HepG2 (cell line): ENCODE measurements around the gene CCDC122. TPM values are rescaled to one million over a fixed set of nuclear protein-coding genes. Genes with fewer than 3 reads are reported as not detected.

Experiments
- ATAC-seq: fragments of 200-7000 bp; cut with Tn5 transposase; 3 replicates; pipeline ENCODE4 v1.9.1; 2020; ENCODE audit warnings: mild to moderate bottlenecking, moderate library complexity
- BruUV-seq: library from RNA; stranded (reverse); fragments of 400-500 nt; replicated peaks from 2 replicates; lab custom pipeline; 2021; lab: Mats Ljungman, UMichigan
- CTCF ChIA-PET: fragments of 300-600 bp; formaldehyde crosslinking; extraction: SDS; loops from one replicate; lab custom pipeline; 2021; ENCODE audit warnings: low total read pairs, inconsistent platforms, low intra/inter-chr PET ratio; lab: Yijun Ruan, JAX
- POLR2A ChIA-PET: fragments of 350-600 bp; sonication (Branson Sonifier 250); formaldehyde crosslinking; loops from one replicate; lab custom pipeline; 2020; ENCODE audit warnings: antibody characterized with exemption, inconsistent platforms; lab: Yijun Ruan, JAX
- DNase-seq: peaks from one replicate; pipeline ENCODE4 v3.0.0-alpha.2; 2015; ENCODE audit warnings: low spot score
- FAIRE-seq: peaks from 3 replicates; lab custom pipeline; 2011; peaks lifted over from hg19 to GRCh38; lab: Jason Lieb, UNC
- H2AFZ ChIP-seq: one replicate; pipeline ENCODE4 v1.6.1; 2011; ENCODE audit warnings: low read length, inconsistent platforms
- H3K27ac ChIP-seq: fragments of 300-600 bp; 3 replicates; pipeline ENCODE4 v1.8.0; 2011; ENCODE audit warnings: mixed run types, mild to moderate bottlenecking, mixed read lengths, low read length, inconsistent platforms; ENCODE audit not compliant: insufficient read depth; ENCODE audit errors: extremely low read length
- H3K27me3 ChIP-seq, 2 experiments: fragments of 200-600 bp in 1 of 2; 2 replicates in 1 of 2; 3 replicates in 1 of 2; pipeline versions ENCODE4 v1.6.0 to v1.8.0; 2011; ENCODE audit warnings: low read length in 2 of 2, mild to moderate bottlenecking in 2 of 2, moderate library complexity in 2 of 2, inconsistent platforms in 1 of 2; ENCODE audit not compliant: insufficient read depth in 2 of 2, control insufficient read depth in 1 of 2
- H3K36me3 ChIP-seq, 2 experiments: fragments of 200-600 bp in 1 of 2; replicated peaks in 1 of 2; 2 replicates in 1 of 2; 3 replicates in 1 of 2; pipeline versions ENCODE4 v1.5.1 to v1.8.0; 2011; ENCODE audit warnings: low read length in 2 of 2, inconsistent platforms in 1 of 2; ENCODE audit not compliant: insufficient read depth in 2 of 2, control insufficient read depth in 1 of 2
- H3K4me1 ChIP-seq: 2 replicates; pipeline ENCODE4 v1.5.1; 2012; ENCODE audit warnings: low read length, inconsistent platforms; ENCODE audit not compliant: insufficient read depth
- H3K4me2 ChIP-seq: 2 replicates; pipeline ENCODE4 v1.6.0; 2011; ENCODE audit warnings: low read depth, low read length, inconsistent platforms
- H3K4me3 ChIP-seq, 3 experiments: fragments of 200-600 bp in 1 of 3; sonication (generic), shearing (Covaris generic) in 1 of 3; replicated peaks in 1 of 3; 2 replicates each; pipeline ENCODE4 v1.5.1; 2011 to 2016; ENCODE audit warnings: low read length in 3 of 3, inconsistent platforms in 2 of 3, low read depth in 2 of 3, mild to moderate bottlenecking in 2 of 3, control low read depth in 1 of 3, mixed read lengths in 1 of 3; ENCODE audit not compliant: insufficient read depth in 1 of 3
- H3K79me2 ChIP-seq: one replicate; pipeline ENCODE4 v1.6.1; 2011; ENCODE audit warnings: low read length, inconsistent platforms; ENCODE audit not compliant: insufficient read depth
- H3K9ac ChIP-seq: 2 replicates; pipeline ENCODE4 v1.6.0; 2011; ENCODE audit warnings: mild to moderate bottlenecking, low read depth, low read length, inconsistent platforms; ENCODE audit not compliant: insufficient read depth
- H3K9me3 ChIP-seq: 2 replicates; pipeline ENCODE4 v1.5.1; 2012; ENCODE audit warnings: mild to moderate bottlenecking, low read length
- H4K20me1 ChIP-seq: 2 replicates; pipeline ENCODE4 v1.6.0; 2011; ENCODE audit warnings: inconsistent platforms, mild to moderate bottlenecking, low read length, moderate library complexity; ENCODE audit not compliant: insufficient read depth
- CBFB ChIP-seq: sonication (generic); formaldehyde crosslinking; IDR thresholded peaks from 2 replicates; pipeline ENCODE4 v1.4.0; 2020; ENCODE audit warnings: missing genetic modification reagents
- CC2D1A ChIP-seq: sonication (generic); formaldehyde crosslinking; IDR thresholded peaks from 2 replicates; pipeline ENCODE4 v1.8.1; 2023; ENCODE audit warnings: mild to moderate bottlenecking, missing genetic modification reagents
- CREB1 ChIP-seq, 2 experiments: fragments of 450-650 bp in 1 of 2; IDR thresholded peaks; 2 replicates each; pipeline ENCODE4 v1.6.1; 2016 to 2017; ENCODE audit warnings: control low read depth in 1 of 2, mild to moderate bottlenecking in 1 of 2, missing compliant biosample characterization in 1 of 2, missing genetic modification characterization in 1 of 2
- DNMT1 ChIP-seq: sonication (generic); formaldehyde crosslinking; IDR thresholded peaks from 2 replicates; pipeline ENCODE4 v1.5.1; 2020; ENCODE audit warnings: mild to moderate bottlenecking, missing genetic modification reagents
- FOSL1 ChIP-seq: sonication (generic); formaldehyde crosslinking; IDR thresholded peaks from 2 replicates; pipeline ENCODE4 v1.9.0; 2021; ENCODE audit warnings: missing genetic modification reagents, borderline replicate concordance
- NPAS2 ChIP-seq: sonication (generic); formaldehyde crosslinking; IDR thresholded peaks from 2 replicates; pipeline ENCODE4 v1.8.0; 2022; ENCODE audit warnings: mild to moderate bottlenecking, missing genetic modification reagents, borderline replicate concordance
- NR2F6 ChIP-seq, 2 experiments: IDR thresholded peaks; 2 replicates each; pipeline ENCODE4 v1.6.1; 2016; ENCODE audit warnings: antibody characterized with exemption in 1 of 2, mild to moderate bottlenecking in 1 of 2
- SMAD1 ChIP-seq: sonication (generic); formaldehyde crosslinking; IDR thresholded peaks from 2 replicates; pipeline ENCODE4 v1.4.0; 2020; ENCODE audit warnings: missing genetic modification reagents, low read depth, mild to moderate bottlenecking, borderline replicate concordance
- SNRNP70 ChIP-seq: fragments of 200-400 bp; formaldehyde crosslinking; IDR thresholded peaks from 2 replicates; pipeline ENCODE4 v1.6.1; 2017; ENCODE audit warnings: mild to moderate bottlenecking, low read depth, low read length, moderate library complexity
- ZC3H13 ChIP-seq: sonication (generic); formaldehyde crosslinking; IDR thresholded peaks from 2 replicates; pipeline ENCODE4 v1.8.1; 2023; ENCODE audit warnings: mild to moderate bottlenecking, missing genetic modification reagents, moderate library complexity
- ZMYM2 ChIP-seq: sonication (generic); formaldehyde crosslinking; IDR thresholded peaks from 2 replicates; pipeline ENCODE4 v1.8.0; 2022; ENCODE audit warnings: mild to moderate bottlenecking, missing genetic modification reagents
- ZNF180 ChIP-seq: sonication (generic); formaldehyde crosslinking; IDR thresholded peaks from 2 replicates; pipeline ENCODE4 v1.4.0; 2020; ENCODE audit warnings: low read depth, missing genetic modification reagents, borderline replicate concordance
- ZNF34 ChIP-seq: sonication (generic); formaldehyde crosslinking; IDR thresholded peaks from 2 replicates; pipeline ENCODE4 v1.4.0; 2020; ENCODE audit warnings: mild to moderate bottlenecking, missing genetic modification reagents, borderline replicate concordance
- ZNF430 ChIP-seq: sonication (generic); formaldehyde crosslinking; IDR thresholded peaks from 2 replicates; pipeline ENCODE4 v1.9.0; 2021; ENCODE audit warnings: mild to moderate bottlenecking, missing genetic modification reagents
- ZNF460 ChIP-seq: sonication (generic); formaldehyde crosslinking; IDR thresholded peaks from 2 replicates; pipeline ENCODE4 v1.5.1; 2020; ENCODE audit warnings: missing genetic modification reagents, mild to moderate bottlenecking, borderline replicate concordance
- ZNF83 ChIP-seq: sonication (generic); formaldehyde crosslinking; IDR thresholded peaks from 2 replicates; pipeline ENCODE4 v1.4.0; 2020; ENCODE audit warnings: missing genetic modification reagents, mild to moderate bottlenecking, borderline replicate concordance
- WGBS: methylation state at CpG from one replicate; pipeline ENCODE4 v1.1.6; 2017; ENCODE audit warnings: low lambda C conversion rate; 5-methylcytosine and 5-hydroxymethylcytosine counted together
- in situ Hi-C: cut with HindIII; loops from 2 replicates; pipeline ENCODE4 v1.10.0; 2017; ENCODE audit warnings: low pct_unique_long_range_greater_than_20kb; ENCODE audit not compliant: extremely low pct_ligation_motif_present
- intact Hi-C: fragments of 100-400 bp; cut with micrococcal nuclease; formaldehyde crosslinking; loops from one replicate; pipeline ENCODE4 v1.10.0; 2022; ENCODE audit not compliant: unreplicated experiment
- polyA plus RNA-seq, 8 experiments: library from polyadenylated mRNA; depleted of rRNA in 3 of 8; stranded (reverse) in 7 of 8; unstranded in 1 of 8; fragments of >200 nt; fragmentation: Illumina TruSeq in 4 of 8; extraction: Trizol in 4 of 8; gene quantifications; 2 replicates each; pipeline versions ENCODE4 v1.2.1 to v1.2.3, GENCODE V29; 2011 to 2016; ENCODE audit warnings: low read depth in 4 of 8, missing spikeins in 1 of 8, mixed read lengths in 1 of 8; ENCODE audit not compliant: insufficient read depth in 1 of 8
- total RNA-seq, 5 experiments: library from RNA; depleted of rRNA; stranded (reverse); fragments of >200 nt; fragmentation: Illumina TruSeq; extraction: Trizol; gene quantifications; 2 replicates each; pipeline ENCODE4 v1.2.3, GENCODE V29; 2016; ENCODE audit warnings: low read depth in 1 of 5
- TF ChIP-seq, protein P1 (sequence below): IDR thresholded peaks from 2 replicates; pipeline ENCODE4 v1.6.1; 2016; ENCODE audit warnings: missing compliant biosample characterization, missing genetic modification reagents, borderline replicate concordance

CCDC122 gene
- total and polyA plus RNA-seq, 2 of the 13 experiments (the other 11 are each of a cell fraction or from before 2014, with no cell fraction given): 0.32 to 3.5 TPM

GRCh38 chr13:43799191-43799590 lies 80.3 kb downstream of the CCDC122 start:
- in situ Hi-C loops (loop anchor here (10.0 to 25.0 kb wide), 2 partner anchors 487 to 1204 kb away; no protein-coding TSS in a partner anchor), intact Hi-C loops (no loop called here)
- 0% methylated on average over 4 of the region's 4 CpGs for WGBS

DNA sequence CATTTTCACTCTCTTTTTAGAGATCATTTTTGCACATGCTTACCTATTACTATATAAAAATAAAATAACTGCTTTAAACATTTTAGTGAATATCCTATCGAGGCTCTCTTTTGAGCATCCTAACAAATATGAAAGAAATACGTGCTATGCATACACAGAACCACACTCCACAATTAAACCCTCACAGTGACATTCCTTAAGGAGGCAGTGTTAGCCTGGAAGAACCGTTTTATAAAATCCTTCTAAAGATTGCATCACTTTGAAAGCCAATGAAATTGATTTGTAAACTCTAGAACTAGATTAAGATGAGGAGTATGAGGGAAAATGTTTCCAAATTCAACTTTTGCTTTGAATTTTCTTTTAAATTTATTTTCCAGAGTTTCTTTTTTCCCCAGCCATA lies 81.7 kb downstream of the CCDC122 start:
- in situ Hi-C loops: loop anchor here (10.0 to 25.0 kb wide), 2 partner anchors 486 to 1203 kb away; no protein-coding TSS in a partner anchor
- H3K27me3 ChIP-seq: no peaks in the 10 kb centered on the region
- CTCF ChIA-PET: no interaction called here
- no peaks in the 10 kb centered on the region for H4K20me1 ChIP-seq
- WGBS: 0% methylated on average over 3 of the region's 3 CpGs
- BruUV-seq: no TSS peak
- POLR2A ChIA-PET: no interaction called here
- no peak overlapping the region for H3K4me2 ChIP-seq
- H3K4me3 ChIP-seq: no peak overlapping the region
- TF ChIP-seq FOSL1 (CRISPR knock-in tag) (no peak), ZNF34 (CRISPR knock-in tag) (no peak), ZNF83 (CRISPR knock-in tag) (no peak), ZNF460 (CRISPR knock-in tag) (no peak), ZNF430 (CRISPR knock-in tag) (no peak), ZMYM2 (no peak), SNRNP70 (no peak), CBFB (CRISPR knock-in tag) (no peak), CC2D1A (CRISPR knock-in tag) (no peak), NR2F6 (IDR thresholded peaks at IDR 0.05) (no peak), NR2F6 (CRISPR knock-in tag; IDR thresholded peaks at IDR 0.05) (no peak), DNMT1 (no peak)
- TF ChIP-seq, all 625 proteins: peak for 0
- no peak overlapping the region for H2AFZ ChIP-seq
- H3K9me3 ChIP-seq: no peaks in the 10 kb centered on the region
- no peaks in the 10 kb centered on the region for H3K79me2 ChIP-seq
- no peak overlapping the region for H3K9ac ChIP-seq
- H3K27ac ChIP-seq: no peak overlapping the region
- intact Hi-C loops: no loop called here
- FAIRE-seq: no peak
- H3K4me1 ChIP-seq: no peaks in the 10 kb centered on the region
- no peak for ATAC-seq
- no peak for DNase-seq
- no peaks in the 10 kb centered on the region for H3K36me3 ChIP-seq

More at GRCh38 chr13:43799191-43799590, 80.3 kb downstream of the CCDC122 start:
- DNase-seq: no peak
- TF ChIP-seq CREB1 (IDR thresholded peaks at IDR 0.05) (peak; percentile 69), CREB1 (CRISPR knock-in tag; IDR thresholded peaks at IDR 0.05) (no peak), ZNF180 (no peak), NPAS2 (no peak), ZC3H13 (no peak), SMAD1 (CRISPR knock-in tag) (no peak)
- TF ChIP-seq, protein P1, sequence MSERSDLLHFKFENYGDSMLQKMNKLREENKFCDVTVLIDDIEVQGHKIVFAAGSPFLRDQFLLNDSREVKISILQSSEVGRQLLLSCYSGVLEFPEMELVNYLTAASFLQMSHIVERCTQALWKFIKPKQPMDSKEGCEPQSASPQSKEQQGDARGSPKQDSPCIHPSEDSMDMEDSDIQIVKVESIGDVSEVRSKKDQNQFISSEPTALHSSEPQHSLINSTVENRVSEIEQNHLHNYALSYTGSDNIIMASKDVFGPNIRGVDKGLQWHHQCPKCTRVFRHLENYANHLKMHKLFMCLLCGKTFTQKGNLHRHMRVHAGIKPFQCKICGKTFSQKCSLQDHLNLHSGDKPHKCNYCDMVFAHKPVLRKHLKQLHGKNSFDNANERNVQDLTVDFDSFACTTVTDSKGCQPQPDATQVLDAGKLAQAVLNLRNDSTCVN (CRISPR knock-in tag): no peak
- TF ChIP-seq, all 625 proteins: peak for 1
- H3K9ac ChIP-seq: no peak overlapping the region
- no peak overlapping the region for H3K4me3 ChIP-seq
- no peak for FAIRE-seq
- no peak overlapping the region for H3K4me2 ChIP-seq
- CTCF ChIA-PET: no interaction called here
- no peak overlapping the region for H2AFZ ChIP-seq
- H3K27ac ChIP-seq: no peak overlapping the region
- H3K27me3 ChIP-seq: no peaks in the 10 kb centered on the region
- no TSS peak for BruUV-seq
- no peaks in the 10 kb centered on the region for H3K9me3 ChIP-seq
- no peaks in the 10 kb centered on the region for H4K20me1 ChIP-seq
- H3K4me1 ChIP-seq: no peaks in the 10 kb centered on the region
- no peak for ATAC-seq
- H3K79me2 ChIP-seq: no peaks in the 10 kb centered on the region
- POLR2A ChIA-PET: no interaction called here
- H3K36me3 ChIP-seq: no peaks in the 10 kb centered on the region
